VCaP (cell line): ENCODE data around the gene C3orf18.

ENCODE experiments used
- H3K27ac ChIP-seq: fragments of 450-650 bp; 2 replicates; pipeline ENCODE4 v1.5.1; 2017
- TF ChIP-seq, protein P1 (sequence below): fragments of 450-650 bp; conservative IDR thresholded peaks from 2 replicates; pipeline ENCODE4 v1.5.1; 2017; ENCODE audit warnings: mild to moderate bottlenecking, moderate library complexity

The C3orf18 gene

DNA sequence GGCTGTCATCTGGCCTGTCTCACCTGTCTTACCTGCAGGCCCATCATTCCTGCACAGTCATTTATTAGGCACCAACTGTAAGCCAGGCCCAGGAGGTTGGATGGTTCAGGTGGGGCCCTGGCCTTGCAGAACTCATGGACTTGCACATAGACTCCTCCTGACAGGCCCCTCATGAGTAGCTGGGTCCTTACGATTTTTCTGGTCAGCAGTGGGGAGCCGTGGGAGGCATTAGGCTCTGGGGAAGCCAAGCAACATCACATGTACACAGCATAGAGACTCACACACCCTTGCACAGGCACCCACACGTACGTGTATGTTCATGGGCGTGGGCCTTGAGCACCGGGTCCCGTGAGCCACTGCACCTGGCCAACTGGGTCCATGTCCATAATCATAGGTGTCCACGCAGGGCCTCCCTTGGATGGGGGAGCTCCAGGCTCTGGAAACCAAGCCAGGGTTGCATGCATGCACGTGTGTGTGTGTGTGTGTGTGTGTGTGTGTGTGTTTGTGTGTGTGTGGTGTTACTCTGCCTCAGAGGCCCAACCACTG is 23.7 kb upstream of the C3orf18 start:
- TF ChIP-seq, protein P1, sequence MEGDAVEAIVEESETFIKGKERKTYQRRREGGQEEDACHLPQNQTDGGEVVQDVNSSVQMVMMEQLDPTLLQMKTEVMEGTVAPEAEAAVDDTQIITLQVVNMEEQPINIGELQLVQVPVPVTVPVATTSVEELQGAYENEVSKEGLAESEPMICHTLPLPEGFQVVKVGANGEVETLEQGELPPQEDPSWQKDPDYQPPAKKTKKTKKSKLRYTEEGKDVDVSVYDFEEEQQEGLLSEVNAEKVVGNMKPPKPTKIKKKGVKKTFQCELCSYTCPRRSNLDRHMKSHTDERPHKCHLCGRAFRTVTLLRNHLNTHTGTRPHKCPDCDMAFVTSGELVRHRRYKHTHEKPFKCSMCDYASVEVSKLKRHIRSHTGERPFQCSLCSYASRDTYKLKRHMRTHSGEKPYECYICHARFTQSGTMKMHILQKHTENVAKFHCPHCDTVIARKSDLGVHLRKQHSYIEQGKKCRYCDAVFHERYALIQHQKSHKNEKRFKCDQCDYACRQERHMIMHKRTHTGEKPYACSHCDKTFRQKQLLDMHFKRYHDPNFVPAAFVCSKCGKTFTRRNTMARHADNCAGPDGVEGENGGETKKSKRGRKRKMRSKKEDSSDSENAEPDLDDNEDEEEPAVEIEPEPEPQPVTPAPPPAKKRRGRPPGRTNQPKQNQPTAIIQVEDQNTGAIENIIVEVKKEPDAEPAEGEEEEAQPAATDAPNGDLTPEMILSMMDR, result no peak
- H3K27ac ChIP-seq, result no peak overlapping the region

DNA sequence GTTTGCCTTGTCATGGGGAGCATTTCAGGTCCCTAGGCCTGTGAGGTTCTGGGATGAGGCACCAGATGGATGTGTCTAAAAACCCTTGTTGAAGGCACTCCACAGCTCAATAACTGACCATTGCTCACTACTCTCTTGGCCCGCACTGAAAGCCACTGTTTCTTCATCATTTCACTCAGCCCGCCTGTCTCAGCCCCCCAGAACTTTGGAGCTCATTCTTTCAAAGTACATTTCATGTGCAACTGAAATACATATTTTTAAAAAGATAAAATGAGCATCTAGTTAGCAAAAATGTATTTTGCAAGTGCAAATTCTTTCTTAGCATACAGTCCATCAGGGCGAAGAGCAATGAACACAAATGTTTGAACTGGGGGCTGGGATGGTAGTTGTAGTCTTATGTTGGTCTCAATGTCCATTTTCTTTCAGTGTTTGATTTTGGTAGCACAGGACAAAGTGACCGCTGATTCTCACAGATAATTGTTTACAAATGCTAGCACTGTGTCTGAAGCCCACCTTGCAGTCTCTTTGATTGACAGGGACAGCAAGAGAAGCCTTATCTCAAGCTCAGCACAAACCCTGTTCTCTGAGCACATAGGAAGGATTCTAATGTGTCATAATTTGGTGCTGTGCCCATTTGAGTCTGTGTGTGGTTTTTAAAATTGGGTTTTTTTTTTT is 21.3 kb upstream of the C3orf18 start:
- no peak overlapping the region for H3K27ac ChIP-seq
- TF ChIP-seq, protein P1, result no peak

DNA sequence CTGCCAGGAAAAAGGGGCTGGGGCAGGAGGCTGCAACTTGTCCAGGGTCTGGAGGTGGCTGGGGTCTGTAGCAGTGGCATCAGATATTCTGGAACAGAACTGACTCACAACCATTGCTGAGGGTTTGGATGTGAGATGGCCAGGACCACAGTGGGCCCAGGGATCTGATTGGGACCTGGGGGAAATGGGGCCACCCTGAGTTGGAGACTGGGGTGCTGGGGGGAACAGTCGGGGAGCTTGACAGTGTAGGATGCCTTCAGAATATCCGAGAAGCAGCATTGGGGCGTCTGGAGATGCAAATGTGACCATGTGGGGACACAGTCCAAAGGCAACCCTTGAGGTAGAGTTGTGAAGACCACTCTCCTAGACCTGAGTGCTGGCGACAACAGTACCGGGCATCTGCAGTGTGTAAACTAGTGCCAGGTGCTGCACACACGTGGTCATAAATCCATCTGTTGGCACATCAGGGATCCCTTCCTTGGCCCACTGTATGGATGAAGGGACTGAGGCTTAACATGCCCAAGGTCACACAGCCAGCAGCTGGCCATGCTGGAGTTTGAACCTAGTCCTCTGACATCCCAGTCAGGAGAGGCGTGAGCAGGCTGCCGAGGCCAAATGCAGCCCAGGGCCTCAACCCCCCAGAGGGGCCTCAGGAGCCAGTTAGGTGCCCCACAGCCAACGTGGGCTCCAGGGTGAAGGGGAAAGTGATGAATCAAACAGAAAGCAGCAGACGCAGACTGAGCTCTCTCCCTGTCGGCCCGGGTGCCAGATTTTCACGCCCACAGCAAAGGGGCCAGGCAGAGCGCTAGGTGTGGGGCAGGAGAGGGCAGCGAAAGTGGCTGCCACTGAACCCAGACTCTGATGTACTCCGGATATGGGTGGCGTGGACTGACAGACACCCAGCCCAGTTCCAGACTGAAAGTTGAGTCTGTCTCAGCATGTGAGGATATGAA is 20.5 kb upstream of the C3orf18 start:
- TF ChIP-seq, protein P1, result no peak
- H3K27ac ChIP-seq, result no peak overlapping the region

DNA sequence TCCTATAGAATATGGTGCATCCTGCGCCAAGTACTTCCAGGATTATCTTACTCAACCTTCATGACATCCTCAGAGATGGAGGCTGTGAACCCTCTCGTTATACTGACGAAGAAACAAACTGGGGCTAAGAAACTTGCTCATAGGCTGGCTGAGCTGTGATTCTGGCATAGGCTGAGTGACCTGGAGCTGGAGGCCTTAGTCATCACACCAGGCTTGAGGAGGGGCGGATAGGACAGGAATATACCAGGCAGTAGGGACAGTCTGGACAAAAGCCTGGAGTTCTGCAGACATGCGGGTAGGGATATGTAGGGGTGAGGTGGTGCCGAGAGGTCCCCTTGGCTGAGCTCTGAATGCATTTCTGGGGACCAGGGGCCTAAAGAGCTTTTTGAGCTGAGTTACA is 19.8 kb upstream of the C3orf18 start:
- TF ChIP-seq, protein P1, result no peak
- no peak overlapping the region for H3K27ac ChIP-seq

DNA sequence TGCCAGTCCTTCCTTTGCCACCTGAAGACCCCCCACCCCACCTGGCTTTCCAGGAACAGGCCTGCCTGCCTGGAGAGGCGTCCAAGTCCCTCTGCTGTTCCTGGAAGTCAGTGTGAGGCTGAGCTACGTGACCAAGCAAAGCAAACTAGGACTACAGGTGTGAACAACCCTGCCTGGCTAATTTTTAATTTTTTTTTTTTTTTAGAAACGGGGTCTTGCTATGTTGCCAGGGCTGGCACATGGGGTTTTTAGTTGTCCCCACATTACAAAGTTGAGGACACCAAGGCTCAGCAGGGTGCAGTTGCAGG is 19.2 kb upstream of the C3orf18 start:
- TF ChIP-seq, protein P1, result no peak
- no peak overlapping the region for H3K27ac ChIP-seq

DNA sequence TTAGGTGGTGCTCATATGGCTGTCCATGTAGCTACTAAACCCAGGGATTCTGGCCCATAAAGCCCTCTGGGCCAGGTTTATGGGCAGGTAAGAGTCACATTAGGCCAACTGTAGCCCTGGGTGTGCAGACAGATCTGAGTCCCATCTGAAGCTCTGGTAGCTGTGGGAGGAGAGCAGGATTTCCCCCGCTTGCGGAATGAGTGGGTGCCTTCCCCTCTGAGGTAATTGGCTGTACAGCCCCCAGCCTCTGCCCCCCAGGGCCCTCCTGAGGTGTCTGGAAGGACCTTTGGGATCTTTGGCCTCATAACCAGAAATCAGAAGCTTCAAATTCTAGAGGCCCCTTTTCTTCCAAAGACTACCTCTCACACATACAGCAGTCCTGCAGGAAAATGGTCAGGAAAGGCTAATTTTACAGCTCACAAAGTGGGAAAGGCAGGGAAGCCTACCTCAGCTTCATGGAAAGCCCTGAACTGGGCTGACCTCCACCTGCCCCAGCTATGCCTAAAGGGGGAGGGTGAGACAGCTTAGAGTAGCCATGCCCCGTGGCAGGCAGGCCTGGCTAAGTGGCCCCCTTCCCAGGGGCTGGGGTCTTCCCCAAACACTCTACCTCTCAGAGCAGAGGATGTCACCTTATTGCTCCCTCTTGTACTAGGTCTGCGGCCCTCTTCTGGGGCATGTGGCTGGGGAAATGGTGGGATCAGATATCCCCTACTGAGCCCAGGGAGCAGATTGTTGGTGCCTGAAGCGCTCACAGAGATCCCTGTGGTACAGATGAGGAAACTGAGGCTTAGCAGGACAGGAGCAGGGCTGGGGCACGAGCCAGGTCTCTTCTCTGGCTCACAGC is 18.6 kb upstream of the C3orf18 start:
- TF ChIP-seq, protein P1, result no peak
- H3K27ac ChIP-seq, result no peak overlapping the region
